ENCODE results near the gene FARS2. TPM values are rescaled to one million over a fixed set of nuclear protein-coding genes. Genes with fewer than 3 reads are reported as not detected.

The FARS2 gene
- total RNA-seq, 1 experiment from 2014 or later, result 13.8 TPM

DNA sequence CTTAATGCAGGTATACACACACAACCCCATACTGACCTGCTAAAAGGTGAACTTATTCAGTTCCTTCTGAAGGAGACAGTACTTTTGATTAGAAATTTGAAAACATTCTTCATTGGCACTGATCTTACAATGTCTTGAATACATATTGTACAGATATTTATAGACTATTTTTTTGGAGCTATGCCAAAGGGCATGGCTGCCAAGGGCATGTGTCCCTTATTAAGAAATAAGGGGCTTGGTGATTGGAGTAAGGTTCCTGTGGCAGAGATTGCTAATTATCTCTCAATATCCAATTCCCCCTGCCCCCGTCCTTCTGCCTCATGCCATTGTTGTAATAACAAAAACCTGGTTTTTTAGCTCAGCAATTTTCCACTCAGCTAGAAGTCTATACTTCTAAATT lies 355.9 kb downstream of the FARS2 start (continued):
- TF ChIP-seq, protein P1, sequence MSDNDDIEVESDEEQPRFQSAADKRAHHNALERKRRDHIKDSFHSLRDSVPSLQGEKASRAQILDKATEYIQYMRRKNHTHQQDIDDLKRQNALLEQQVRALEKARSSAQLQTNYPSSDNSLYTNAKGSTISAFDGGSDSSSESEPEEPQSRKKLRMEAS (IDR thresholded peaks at IDR 0.05), result no peak

DNA sequence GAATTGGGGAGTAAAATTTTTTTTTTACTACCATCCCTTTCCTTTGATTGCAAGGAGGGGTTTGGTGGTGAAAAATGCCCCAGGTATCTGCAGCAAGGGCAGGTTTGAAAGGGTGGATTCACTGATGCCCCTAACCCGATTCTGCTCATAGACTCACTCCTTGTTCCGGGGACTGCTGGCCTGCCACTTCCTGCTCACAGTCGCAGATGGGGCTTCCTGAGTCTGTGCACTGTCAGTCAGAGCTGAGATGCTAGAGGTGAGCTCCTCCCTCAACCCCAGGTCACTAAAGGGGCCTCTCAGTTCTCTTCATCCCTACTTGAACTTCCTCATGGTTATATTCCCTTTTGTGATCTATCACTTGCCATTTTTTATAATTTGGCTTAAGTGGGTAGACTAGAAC lies 357.9 kb downstream of the FARS2 start:
- TF ChIP-seq TCF7L2 (IDR thresholded peaks at IDR 0.05; ENCODE audit: borderline replicate concordance, extremely low read depth, insufficient read depth, insufficient read length), result no peak
- TF ChIP-seq, protein P2, sequence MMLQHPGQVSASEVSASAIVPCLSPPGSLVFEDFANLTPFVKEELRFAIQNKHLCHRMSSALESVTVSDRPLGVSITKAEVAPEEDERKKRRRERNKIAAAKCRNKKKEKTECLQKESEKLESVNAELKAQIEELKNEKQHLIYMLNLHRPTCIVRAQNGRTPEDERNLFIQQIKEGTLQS (IDR thresholded peaks at IDR 0.05), result no peak
- no peak for TF ChIP-seq JUND (IDR thresholded peaks at IDR 0.05)
- no peak for TF ChIP-seq EGR1 (IDR thresholded peaks at IDR 0.05; ENCODE audit: low read depth)
- TF ChIP-seq POLR2AphosphoS5 (IDR thresholded peaks at IDR 0.05; ENCODE audit: low read depth, low read length), result no peak
- TF ChIP-seq, protein P3, sequence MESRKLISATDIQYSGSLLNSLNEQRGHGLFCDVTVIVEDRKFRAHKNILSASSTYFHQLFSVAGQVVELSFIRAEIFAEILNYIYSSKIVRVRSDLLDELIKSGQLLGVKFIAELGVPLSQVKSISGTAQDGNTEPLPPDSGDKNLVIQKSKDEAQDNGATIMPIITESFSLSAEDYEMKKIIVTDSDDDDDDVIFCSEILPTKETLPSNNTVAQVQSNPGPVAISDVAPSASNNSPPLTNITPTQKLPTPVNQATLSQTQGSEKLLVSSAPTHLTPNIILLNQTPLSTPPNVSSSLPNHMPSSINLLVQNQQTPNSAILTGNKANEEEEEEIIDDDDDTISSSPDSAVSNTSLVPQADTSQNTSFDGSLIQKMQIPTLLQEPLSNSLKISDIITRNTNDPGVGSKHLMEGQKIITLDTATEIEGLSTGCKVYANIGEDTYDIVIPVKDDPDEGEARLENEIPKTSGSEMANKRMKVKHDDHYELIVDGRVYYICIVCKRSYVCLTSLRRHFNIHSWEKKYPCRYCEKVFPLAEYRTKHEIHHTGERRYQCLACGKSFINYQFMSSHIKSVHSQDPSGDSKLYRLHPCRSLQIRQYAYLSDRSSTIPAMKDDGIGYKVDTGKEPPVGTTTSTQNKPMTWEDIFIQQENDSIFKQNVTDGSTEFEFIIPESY (IDR thresholded peaks at IDR 0.05; ENCODE audit: extremely low read depth, insufficient replicate concordance, low read length), result no peak
- no peak for TF ChIP-seq FOSL1 (IDR thresholded peaks at IDR 0.05; ENCODE audit: low read depth)
- TF ChIP-seq EZH2phosphoT487 (IDR thresholded peaks at IDR 0.05; ENCODE audit: borderline replicate concordance), result no peak
- no peak for TF ChIP-seq ZFX (IDR thresholded peaks at IDR 0.05)
- TF ChIP-seq EZH2 (IDR thresholded peaks at IDR 0.05), result no peak
- no peak for TF ChIP-seq ZNF274 (IDR thresholded peaks at IDR 0.05; ENCODE audit: low read depth, low read length)
- no peak for TF ChIP-seq SP1 (IDR thresholded peaks at IDR 0.05; ENCODE audit: low read depth)
- TF ChIP-seq SIN3A (IDR thresholded peaks at IDR 0.05; ENCODE audit: low read depth), result no peak
- no peak for TF ChIP-seq SRF (IDR thresholded peaks at IDR 0.05; ENCODE audit: low read depth)
- TF ChIP-seq CBX3 (IDR thresholded peaks at IDR 0.05; ENCODE audit: low read depth), result no peak
- ChIA-PET POLR2A (no interaction called here), CTCF (no interaction called here), RAD21 (ENCODE audit: low non-redundant PET in 1 of 2, low total read pairs in 2 of 2, uncharacterized antibody in 2 of 2, unreplicated experiment in 2 of 2) (no interaction called here)
- Histone ChIP-seq H3K4me2 (ENCODE audit: low read length) (no peak overlapping the region), H3K27ac (ENCODE audit: low read depth, low read length) (no peak overlapping the region), H3K4me1 (ENCODE audit: control insufficient read depth in 1 of 2, insufficient read depth in 2 of 2, low read length in 2 of 2) (no peaks in the 10 kb centered on the region), H3K9me2 (ENCODE audit: insufficient read depth) (no peaks in the 10 kb centered on the region), H3K4me3 (replicated peaks in 1 of 2; ENCODE audit: low read depth in 1 of 2, low read length in 2 of 2) (no peak overlapping the region), H3K79me2 (ENCODE audit: insufficient read depth, low read length) (no peaks in the 10 kb centered on the region), H2AFZ (ENCODE audit: low read depth, low read length, poor library complexity, severe bottlenecking) (no peak overlapping the region), H4K20me1 (ENCODE audit: insufficient read depth) (no peaks in the 10 kb centered on the region), H3K9me3 (ENCODE audit: control insufficient read depth in 1 of 2, insufficient read depth in 1 of 2, low read depth in 1 of 2, low read length in 2 of 2) (no peaks in the 10 kb centered on the region), H3K27me3 (ENCODE audit: insufficient read depth, low read length) (no peaks in the 10 kb centered on the region), H3K9ac (ENCODE audit: low read length) (no peak overlapping the region), H3K36me3 (ENCODE audit: control insufficient read depth in 1 of 2, insufficient read depth in 2 of 2, low read length in 2 of 2) (no peaks in the 10 kb centered on the region)
- DNase-seq (ENCODE audit: low read depth, low spot score) (no peak), ATAC-seq (no peak)
- intact Hi-C loops (cut with micrococcal nuclease), result no loop called here
- BruUV-seq (replicated peaks), result no TSS peak

Data from HCT116 (cell line).